Measurements from ENCODE around the gene CHST2.

GRCh38 chr3:143151004-143151731 lies 31.6 kb downstream of the CHST2 start:
- no peak for TF ChIP-seq CTCF (optimal IDR thresholded peaks at IDR 0.05 in 1 of 3, IDR thresholded peaks at IDR 0.05 in 1 of 3, conservative IDR thresholded peaks at IDR 0.05 in 1 of 3; ENCODE audit: extremely low read depth in 1 of 3, insufficient read depth in 2 of 3, low read length in 3 of 3)
- TF ChIP-seq EZH2 (IDR thresholded peaks at IDR 0.05; ENCODE audit: low read length) = no peak
